Neural progenitor cell (in vitro differentiated cells): ENCODE results near the gene MPV17L.
"Not testable (repeated sequence)": the region's sequence is repeated elsewhere in the genome, so short reads cannot be mapped to it uniquely, and the experiment has no call there.

ENCODE experiments used
- EZH2 ChIP-seq: fragments of 200-600 bp; sonication (generic); IDR thresholded peaks from 2 replicates; pipeline ENCODE4 v1.6.1; 2017; ENCODE audit warnings: antibody characterized with exemption, mild to moderate bottlenecking, moderate library complexity
- TF ChIP-seq, protein P1 (sequence below): fragments of 200-600 bp; sonication (generic); IDR thresholded peaks from 2 replicates; pipeline ENCODE4 v1.5.1; 2017; ENCODE audit warnings: antibody characterized with exemption, mild to moderate bottlenecking

DNA sequence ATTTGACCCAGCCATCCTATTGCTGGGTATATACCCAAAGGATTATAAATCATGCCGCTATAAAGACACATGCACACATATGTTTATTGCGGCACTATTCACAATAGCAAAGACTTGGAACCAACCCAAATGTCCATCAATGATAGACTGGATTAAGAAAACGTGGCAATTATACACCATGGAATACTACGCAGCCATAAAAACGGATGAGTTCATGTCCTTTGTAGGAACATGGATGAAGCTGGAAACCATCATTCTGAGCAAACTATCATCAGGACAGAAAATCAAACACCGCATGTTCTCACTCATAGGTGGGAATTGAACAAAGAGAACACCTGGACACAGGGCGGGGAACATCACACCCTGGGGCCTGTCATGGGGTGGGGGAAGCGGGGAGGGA, 2.5 kb upstream of the MPV17L start:
- TF ChIP-seq, protein P1, sequence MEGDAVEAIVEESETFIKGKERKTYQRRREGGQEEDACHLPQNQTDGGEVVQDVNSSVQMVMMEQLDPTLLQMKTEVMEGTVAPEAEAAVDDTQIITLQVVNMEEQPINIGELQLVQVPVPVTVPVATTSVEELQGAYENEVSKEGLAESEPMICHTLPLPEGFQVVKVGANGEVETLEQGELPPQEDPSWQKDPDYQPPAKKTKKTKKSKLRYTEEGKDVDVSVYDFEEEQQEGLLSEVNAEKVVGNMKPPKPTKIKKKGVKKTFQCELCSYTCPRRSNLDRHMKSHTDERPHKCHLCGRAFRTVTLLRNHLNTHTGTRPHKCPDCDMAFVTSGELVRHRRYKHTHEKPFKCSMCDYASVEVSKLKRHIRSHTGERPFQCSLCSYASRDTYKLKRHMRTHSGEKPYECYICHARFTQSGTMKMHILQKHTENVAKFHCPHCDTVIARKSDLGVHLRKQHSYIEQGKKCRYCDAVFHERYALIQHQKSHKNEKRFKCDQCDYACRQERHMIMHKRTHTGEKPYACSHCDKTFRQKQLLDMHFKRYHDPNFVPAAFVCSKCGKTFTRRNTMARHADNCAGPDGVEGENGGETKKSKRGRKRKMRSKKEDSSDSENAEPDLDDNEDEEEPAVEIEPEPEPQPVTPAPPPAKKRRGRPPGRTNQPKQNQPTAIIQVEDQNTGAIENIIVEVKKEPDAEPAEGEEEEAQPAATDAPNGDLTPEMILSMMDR, result not testable (repeated sequence)
- not testable (repeated sequence) for TF ChIP-seq EZH2
